ENCODE data around the gene TSPAN4. TPM values are rescaled to one million over a fixed set of nuclear protein-coding genes. Genes with fewer than 3 reads are reported as not detected.

The TSPAN4 gene
- total and polyA plus RNA-seq, 2 of the 13 experiments (the other 11 are each of a cell fraction or from before 2014, with no cell fraction given), result 31.7 to 68.3 TPM

- TF ChIP-seq DMTF1 (CRISPR knock-in tag; IDR thresholded peaks at IDR 0.05) (no peak), ZBTB49 (CRISPR knock-in tag; IDR thresholded peaks at IDR 0.05; ENCODE audit: borderline replicate concordance) (no peak), MXD4 (CRISPR knock-in tag; IDR thresholded peaks at IDR 0.05) (peak; percentile 51; the same call in 1 of the 2 replicates), ZBTB20 (CRISPR knock-in tag; IDR thresholded peaks at IDR 0.05; ENCODE audit: borderline replicate concordance, low read depth) (no peak), ZKSCAN8 (CRISPR knock-in tag; IDR thresholded peaks at IDR 0.05; ENCODE audit: borderline replicate concordance) (no peak), U2AF2 (IDR thresholded peaks at IDR 0.05; ENCODE audit: low read depth, low read length) (no peak), RNF219 (CRISPR knock-in tag; IDR thresholded peaks at IDR 0.05) (no peak), ZNF274 (CRISPR knock-in tag; IDR thresholded peaks at IDR 0.05) (peak; percentile 62; the same call in 1 of the 2 replicates), CCDC6 (CRISPR knock-in tag; IDR thresholded peaks at IDR 0.05) (no peak), RFXAP (CRISPR knock-in tag; IDR thresholded peaks at IDR 0.05; ENCODE audit: borderline replicate concordance) (no peak), ZNF639 (CRISPR knock-in tag; conservative IDR thresholded peaks at IDR 0.05) (0 out of 2 replicates have a peak, but pooled peaks have one; percentile 25), USF2 (IDR thresholded peaks at IDR 0.05; ENCODE audit: low read depth, low read length) (no peak), USF2 (CRISPR knock-in tag; IDR thresholded peaks at IDR 0.05; ENCODE audit: borderline replicate concordance) (no peak), SMARCE1 (IDR thresholded peaks at IDR 0.05; ENCODE audit: borderline replicate concordance) (no peak), ZIK1 (CRISPR knock-in tag; IDR thresholded peaks at IDR 0.05; ENCODE audit: borderline replicate concordance, low read depth) (0 out of 2 replicates have a peak, but pooled peaks have one; percentile 7), ERF (CRISPR knock-in tag; IDR thresholded peaks at IDR 0.05) (peak; percentile 40; the same call in 1 of the 2 replicates), TFDP2 (CRISPR knock-in tag; IDR thresholded peaks at IDR 0.05) (peak; percentile 70), CHD4 (IDR thresholded peaks at IDR 0.05; ENCODE audit: borderline replicate concordance, low read length) (no peak)
These were observed 68.0 kb downstream of the TSPAN4 start, which contains the start of gene CHID1 (continued) for GRCh38 chr11:910589-911030.
